OCI-LY3 (cell line): Measurements from ENCODE around the gene SPDYE16.
"Not testable (repeated sequence)": the region's sequence is repeated elsewhere in the genome, so short reads cannot be mapped to it uniquely, and the experiment has no call there.

Source experiments
- EZH2phosphoT487 ChIP-seq: fragments of 200-600 bp; shearing (Covaris generic); IDR thresholded peaks from 2 replicates; pipeline ENCODE4 v1.6.1; 2018; ENCODE audit warnings: antibody characterized with exemption, mixed run types, low read depth
- TF ChIP-seq, protein P1 (sequence below): fragments of 200-600, 300-600 bp; sonication (generic); IDR thresholded peaks from 2 replicates; pipeline ENCODE4 v1.5.1; 2014; ENCODE audit warnings: antibody characterized with exemption, low read length, low read depth

DNA sequence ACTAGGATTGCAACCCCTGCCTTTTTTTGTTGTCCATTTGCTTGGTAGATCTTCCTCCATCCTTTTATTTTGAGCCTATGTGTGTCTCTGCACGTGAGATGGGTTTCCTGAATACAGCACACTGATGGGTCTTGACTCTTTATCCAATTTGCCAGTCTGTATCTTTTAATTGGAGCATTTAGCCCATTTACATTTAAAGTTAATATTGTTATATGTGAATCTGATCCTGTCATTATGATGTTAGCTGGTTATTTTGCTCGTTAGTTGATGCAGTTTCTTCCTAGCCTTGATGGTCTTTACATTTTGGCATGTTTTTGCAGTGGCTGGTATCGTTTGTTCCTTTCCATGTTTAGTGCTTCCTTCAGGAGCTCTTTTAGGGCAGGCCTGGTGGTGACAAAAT is 21.9 kb upstream of the SPDYE16 start:
- TF ChIP-seq, protein P1, sequence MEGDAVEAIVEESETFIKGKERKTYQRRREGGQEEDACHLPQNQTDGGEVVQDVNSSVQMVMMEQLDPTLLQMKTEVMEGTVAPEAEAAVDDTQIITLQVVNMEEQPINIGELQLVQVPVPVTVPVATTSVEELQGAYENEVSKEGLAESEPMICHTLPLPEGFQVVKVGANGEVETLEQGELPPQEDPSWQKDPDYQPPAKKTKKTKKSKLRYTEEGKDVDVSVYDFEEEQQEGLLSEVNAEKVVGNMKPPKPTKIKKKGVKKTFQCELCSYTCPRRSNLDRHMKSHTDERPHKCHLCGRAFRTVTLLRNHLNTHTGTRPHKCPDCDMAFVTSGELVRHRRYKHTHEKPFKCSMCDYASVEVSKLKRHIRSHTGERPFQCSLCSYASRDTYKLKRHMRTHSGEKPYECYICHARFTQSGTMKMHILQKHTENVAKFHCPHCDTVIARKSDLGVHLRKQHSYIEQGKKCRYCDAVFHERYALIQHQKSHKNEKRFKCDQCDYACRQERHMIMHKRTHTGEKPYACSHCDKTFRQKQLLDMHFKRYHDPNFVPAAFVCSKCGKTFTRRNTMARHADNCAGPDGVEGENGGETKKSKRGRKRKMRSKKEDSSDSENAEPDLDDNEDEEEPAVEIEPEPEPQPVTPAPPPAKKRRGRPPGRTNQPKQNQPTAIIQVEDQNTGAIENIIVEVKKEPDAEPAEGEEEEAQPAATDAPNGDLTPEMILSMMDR = not testable (repeated sequence)
- TF ChIP-seq EZH2phosphoT487 = not testable (repeated sequence)
